OCI-LY7 (cell line): Measurements from ENCODE around the gene KRTAP9-3.

ENCODE experiments used
- CTCF ChIP-seq: fragments of 200-600 bp; sonication (generic); conservative IDR thresholded peaks from 2 replicates; pipeline ENCODE4 v1.5.1; 2014; ENCODE audit warnings: mild to moderate bottlenecking, antibody characterized with exemption, low read length, moderate library complexity, mixed read lengths
- EZH2phosphoT487 ChIP-seq: fragments of 200-600 bp; sonication (generic); IDR thresholded peaks from 2 replicates; pipeline ENCODE4 v1.6.1; 2018; ENCODE audit warnings: low read depth, borderline replicate concordance, mild to moderate bottlenecking, mixed run types, antibody characterized with exemption, low read length, moderate library complexity, mixed read lengths

GRCh38 chr17:41184480-41184961, 47.7 kb upstream of the KRTAP9-3 start, which contains the start of gene KRTAP4-1:
- no peak for TF ChIP-seq EZH2phosphoT487
- TF ChIP-seq CTCF, result no peak
